Thymus (tissue), 14 donors: ENCODE data around the gene ADGRG3. TPM values are rescaled to one million over a fixed set of nuclear protein-coding genes. Genes with fewer than 3 reads are reported as not detected.
A peak's percentile ranks its signal among the peaks of the same experiment; 100 is the strongest.

Source experiments
- DNase-seq, 9 donors: peaks; one replicate each; pipeline ENCODE4 v3.0.0-alpha.2; 2013; ENCODE audit warnings: low spot score in 9 of 9, low read depth in 6 of 9, missing footprints in 1 of 9
- H3K27ac ChIP-seq, 2 donors: one replicate each; pipeline ENCODE4 v1.5.1; 2013; ENCODE audit warnings: control low read depth in 1 of 2, low read depth in 1 of 2, low read length in 1 of 2, mild to moderate bottlenecking in 1 of 2, moderate library complexity in 1 of 2
- H3K27me3 ChIP-seq, 2 donors: one replicate each; pipeline ENCODE4 v1.5.1; 2013; ENCODE audit warnings: low read length in 1 of 2; ENCODE audit not compliant: control insufficient read depth in 2 of 2, insufficient read depth in 1 of 2
- H3K36me3 ChIP-seq, 2 donors: one replicate each; pipeline ENCODE4 v1.5.1; 2013; ENCODE audit warnings: low read length in 1 of 2, mild to moderate bottlenecking in 1 of 2, moderate library complexity in 1 of 2; ENCODE audit not compliant: control insufficient read depth in 2 of 2, insufficient read depth in 2 of 2
- H3K4me1 ChIP-seq, 2 donors: one replicate each; pipeline ENCODE4 v1.5.1; 2013; ENCODE audit warnings: low read length in 2 of 2; ENCODE audit not compliant: control insufficient read depth in 2 of 2, insufficient read depth in 2 of 2
- H3K4me3 ChIP-seq, 2 donors: one replicate each; pipeline ENCODE4 v1.5.1; 2013; ENCODE audit warnings: low read length in 2 of 2, control low read depth in 1 of 2, mild to moderate bottlenecking in 1 of 2
- H3K9me3 ChIP-seq, 2 donors: one replicate each; pipeline ENCODE4 v1.5.1; 2013; ENCODE audit warnings: low read length in 1 of 2, mild to moderate bottlenecking in 1 of 2; ENCODE audit not compliant: control insufficient read depth in 2 of 2, insufficient read depth in 1 of 2
- WGBS: extraction: QIAGEN DNeasy Blood & Tissue Kit; methylation state at CpG from one replicate; pipeline ENCODE4 v1.1.7; 2013; 5-methylcytosine and 5-hydroxymethylcytosine counted together
- long read RNA-seq, 10 donors: transcript quantifications; one replicate each; lab custom pipeline, GENCODE V29; 2026
- polyA plus RNA-seq: library from polyadenylated mRNA; stranded (reverse); fragments of 200-250 nt; gene quantifications from one replicate; pipeline ENCODE4 v1.2.3, GENCODE V29; 2013
- total RNA-seq: library from RNA; stranded (reverse); fragments of 120-200 nt; gene quantifications from one replicate; pipeline ENCODE4 v1.2.4, GENCODE V29; 2013
- donor health status: healthy.

ADGRG3 gene, protein sequence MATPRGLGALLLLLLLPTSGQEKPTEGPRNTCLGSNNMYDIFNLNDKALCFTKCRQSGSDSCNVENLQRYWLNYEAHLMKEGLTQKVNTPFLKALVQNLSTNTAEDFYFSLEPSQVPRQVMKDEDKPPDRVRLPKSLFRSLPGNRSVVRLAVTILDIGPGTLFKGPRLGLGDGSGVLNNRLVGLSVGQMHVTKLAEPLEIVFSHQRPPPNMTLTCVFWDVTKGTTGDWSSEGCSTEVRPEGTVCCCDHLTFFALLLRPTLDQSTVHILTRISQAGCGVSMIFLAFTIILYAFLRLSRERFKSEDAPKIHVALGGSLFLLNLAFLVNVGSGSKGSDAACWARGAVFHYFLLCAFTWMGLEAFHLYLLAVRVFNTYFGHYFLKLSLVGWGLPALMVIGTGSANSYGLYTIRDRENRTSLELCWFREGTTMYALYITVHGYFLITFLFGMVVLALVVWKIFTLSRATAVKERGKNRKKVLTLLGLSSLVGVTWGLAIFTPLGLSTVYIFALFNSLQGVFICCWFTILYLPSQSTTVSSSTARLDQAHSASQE
- total RNA-seq (0.33 TPM), polyA plus RNA-seq (0.94 TPM)
- long read RNA-seq, donor 1, result 0 reads
- long read RNA-seq, donor 2, result 0 reads
- long read RNA-seq, donor 3, result 0 reads
- long read RNA-seq, donor 4, result 0 reads
- long read RNA-seq, donor 5, partial matches to known transcripts, result 0 of 1 reads
- long read RNA-seq, donor 5, other reads (novel, unspliced or antisense), result 0 of 1 reads
- long read RNA-seq, donor 6, result 0 reads
- long read RNA-seq, donor 7, result 0 reads
- long read RNA-seq, donor 8, result 0 reads
- long read RNA-seq, donor 9, result 0 reads
- long read RNA-seq, donor 10, result 0 reads

DNA sequence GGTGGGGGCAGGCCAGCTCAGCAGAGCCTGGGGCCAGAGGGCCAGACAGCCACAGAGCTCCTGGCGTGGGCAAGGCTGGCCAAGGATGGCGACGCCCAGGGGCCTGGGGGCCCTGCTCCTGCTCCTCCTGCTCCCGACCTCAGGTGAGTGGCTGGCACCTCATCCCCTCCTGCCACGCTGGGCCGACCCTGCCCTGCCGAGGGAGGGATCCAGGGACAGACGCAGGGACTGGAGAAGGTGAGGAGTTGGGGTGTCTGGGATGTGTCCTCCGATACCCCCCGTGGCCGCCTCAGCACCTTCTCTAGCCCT lies at the start of gene ADGRG3:
Gene ADGRG3 (plus strand): TSS at position 44 of the 309 bp plus-strand sequence. CDS start 42 bp downstream, at position 86.
- no peak for DNase-seq
- 94% methylated on average over 11 of the region's 11 CpGs for WGBS
- no peak within 1 kb of the TSS for H3K4me3 ChIP-seq
- H3K36me3 ChIP-seq, result peaks cover 6 to 18% of the 10 kb centered on the region in 2 donors
- no peak within 1 kb of the TSS for H3K27ac ChIP-seq
- no peaks in the 10 kb centered on the region for H3K9me3 ChIP-seq
- no peaks in the 10 kb centered on the region for H3K27me3 ChIP-seq
- no peaks in the 10 kb centered on the region for H3K4me1 ChIP-seq

DNA sequence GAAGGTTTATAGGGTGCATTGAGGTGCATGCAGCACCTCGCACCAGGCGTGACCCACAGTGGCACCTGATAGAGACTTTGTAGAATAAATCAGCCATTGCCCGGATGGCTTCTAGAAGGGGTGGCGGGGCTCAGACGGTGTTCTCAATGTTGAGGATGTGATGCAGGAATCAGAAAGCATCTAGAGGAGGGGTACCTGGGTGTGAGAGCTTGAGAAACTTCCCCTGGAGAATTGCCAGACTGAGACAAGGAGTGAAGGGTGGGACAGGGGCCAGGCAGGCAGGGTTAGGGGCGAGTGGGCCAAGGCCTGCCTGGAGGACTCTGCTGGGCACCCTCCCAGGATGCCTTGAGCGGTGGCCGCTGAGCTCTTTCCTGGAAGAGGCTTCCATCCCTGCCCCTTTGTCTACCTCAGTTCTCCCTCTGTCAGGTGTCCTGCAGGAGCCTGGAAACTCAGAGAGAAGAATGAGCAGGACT lies 48.9 kb upstream of the ADGRG3 start:
- WGBS, result 96% methylated on average over 8 of the region's 8 CpGs
- Histone ChIP-seq H3K4me3 (no peak overlapping the region), H3K27ac (peak overlapping the region; percentile 15 to 37), H3K9me3 (no peaks in the 10 kb centered on the region), H3K4me1 (peaks cover 9 to 37% of the 10 kb centered on the region in 2 donors), H3K36me3 (no peaks in the 10 kb centered on the region), H3K27me3 (no peaks in the 10 kb centered on the region)
- DNase-seq, result no peak

GRCh38 chr16:57619606-57620334 lies 48.3 kb upstream of the ADGRG3 start:
- no peak for DNase-seq
- no peak overlapping the region for H3K4me3 ChIP-seq
- H3K4me1 ChIP-seq, result peaks cover 3 to 37% of the 10 kb centered on the region in 2 donors

DNA sequence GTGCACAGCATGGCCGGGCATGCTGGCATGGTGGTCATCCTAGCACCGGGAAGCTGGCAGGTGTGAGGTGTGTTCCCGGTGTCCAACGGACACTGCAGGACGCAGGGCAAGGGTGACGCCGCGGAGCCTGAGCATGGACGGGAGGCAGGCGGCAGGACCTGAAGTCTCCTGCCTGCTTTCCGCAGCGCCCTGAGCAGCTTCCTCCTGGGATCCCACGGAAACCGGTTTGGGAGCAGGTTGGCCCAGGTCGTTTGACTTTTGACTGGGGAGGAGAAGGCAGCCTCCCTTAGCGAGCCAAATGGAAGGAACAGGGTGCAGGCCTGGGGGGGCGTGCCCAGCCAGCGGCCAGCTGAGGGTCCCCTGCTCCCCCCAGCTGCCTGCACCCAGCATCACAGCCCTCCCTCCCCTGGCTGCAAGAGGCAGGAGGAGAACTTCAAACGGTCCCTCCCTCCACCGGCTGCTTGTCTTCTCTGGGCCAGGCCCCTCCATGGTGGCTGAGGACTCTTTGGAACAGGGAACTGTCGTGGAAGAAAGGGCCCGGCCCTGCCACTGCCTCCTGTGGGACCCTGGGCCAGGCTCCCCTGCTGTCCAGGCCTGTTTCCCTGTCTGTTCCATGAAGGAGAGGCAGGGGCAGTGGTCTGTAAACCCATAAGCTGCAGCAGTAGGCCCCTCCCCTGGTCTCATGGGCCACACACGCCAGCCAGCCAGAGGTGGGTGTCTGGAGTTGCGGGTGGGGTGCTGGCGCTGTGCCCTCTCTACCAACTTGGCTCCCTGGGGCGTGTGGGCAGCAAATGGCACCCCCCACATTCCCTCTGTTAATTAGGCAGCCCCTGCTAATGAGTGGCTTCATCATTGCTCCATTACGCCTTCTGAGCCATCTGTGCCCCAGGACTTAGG lies 47.5 kb upstream of the ADGRG3 start:
- peaks cover 0 to 42% of the 10 kb centered on the region in 2 donors for H3K4me1 ChIP-seq
- WGBS, result 90% methylated on average over 27 of the region's 27 CpGs
- DNase-seq, result no peak
- no peaks in the 10 kb centered on the region for H3K9me3 ChIP-seq
- no peak overlapping the region for H3K4me3 ChIP-seq
- H3K27ac ChIP-seq, result peak overlapping the region in 1 of 2 donors; percentile 8
- H3K27me3 ChIP-seq, result no peaks in the 10 kb centered on the region
- no peaks in the 10 kb centered on the region for H3K36me3 ChIP-seq

More at GRCh38 chr16:57619606-57620334, 48.3 kb upstream of the ADGRG3 start:
- H3K36me3 ChIP-seq, result no peaks in the 10 kb centered on the region
- peak overlapping the region; percentile 37 to 54 for H3K27ac ChIP-seq
- no peaks in the 10 kb centered on the region for H3K9me3 ChIP-seq
- no peaks in the 10 kb centered on the region for H3K27me3 ChIP-seq
- WGBS, result 93% methylated on average over 16 of the region's 16 CpGs

DNA sequence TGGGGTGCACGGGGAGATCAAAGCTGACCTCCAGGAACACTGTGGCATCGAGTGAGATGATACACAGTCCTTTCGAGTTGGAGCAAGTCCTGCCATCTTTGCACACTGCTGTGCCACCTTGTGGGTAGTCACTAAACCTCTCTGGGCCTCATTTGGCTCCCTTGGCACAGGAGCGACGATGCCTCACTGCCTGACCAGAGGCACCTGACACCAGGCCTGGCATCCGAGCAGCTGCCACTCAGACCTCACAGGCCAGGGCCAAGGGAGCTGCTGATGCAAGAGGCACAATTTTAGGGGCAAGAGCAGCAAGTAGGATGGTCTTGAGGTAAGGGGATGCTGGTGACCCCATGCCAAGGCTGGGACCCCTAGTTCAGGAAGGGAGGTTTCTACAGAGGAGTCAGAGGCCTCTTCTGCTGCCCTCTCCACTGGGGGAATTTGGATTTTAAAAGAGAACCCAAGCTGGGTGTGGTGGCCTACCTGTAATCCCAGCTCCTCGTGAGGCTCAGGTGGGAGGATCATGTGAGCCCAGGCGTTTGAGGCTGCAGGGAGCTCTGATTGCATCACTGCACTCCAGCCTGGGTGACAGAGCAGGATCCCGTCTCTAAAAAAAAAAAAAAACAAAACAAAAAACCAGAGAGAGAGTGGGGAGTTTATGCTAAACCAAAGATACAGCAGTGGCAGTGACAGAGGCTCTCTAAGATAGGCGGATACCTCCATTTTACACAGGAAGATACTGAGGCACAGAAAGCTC lies 46.4 kb upstream of the ADGRG3 start:
- H3K36me3 ChIP-seq, result no peaks in the 10 kb centered on the region
- no peaks in the 10 kb centered on the region for H3K9me3 ChIP-seq
- 92% methylated on average over 10 of the region's 10 CpGs for WGBS
- no peaks in the 10 kb centered on the region for H3K27me3 ChIP-seq
- no peak for DNase-seq
- H3K4me1 ChIP-seq, result peaks cover 0 to 45% of the 10 kb centered on the region in 2 donors
- H3K4me3 ChIP-seq, result no peak overlapping the region
- H3K27ac ChIP-seq, result no peak overlapping the region

DNA sequence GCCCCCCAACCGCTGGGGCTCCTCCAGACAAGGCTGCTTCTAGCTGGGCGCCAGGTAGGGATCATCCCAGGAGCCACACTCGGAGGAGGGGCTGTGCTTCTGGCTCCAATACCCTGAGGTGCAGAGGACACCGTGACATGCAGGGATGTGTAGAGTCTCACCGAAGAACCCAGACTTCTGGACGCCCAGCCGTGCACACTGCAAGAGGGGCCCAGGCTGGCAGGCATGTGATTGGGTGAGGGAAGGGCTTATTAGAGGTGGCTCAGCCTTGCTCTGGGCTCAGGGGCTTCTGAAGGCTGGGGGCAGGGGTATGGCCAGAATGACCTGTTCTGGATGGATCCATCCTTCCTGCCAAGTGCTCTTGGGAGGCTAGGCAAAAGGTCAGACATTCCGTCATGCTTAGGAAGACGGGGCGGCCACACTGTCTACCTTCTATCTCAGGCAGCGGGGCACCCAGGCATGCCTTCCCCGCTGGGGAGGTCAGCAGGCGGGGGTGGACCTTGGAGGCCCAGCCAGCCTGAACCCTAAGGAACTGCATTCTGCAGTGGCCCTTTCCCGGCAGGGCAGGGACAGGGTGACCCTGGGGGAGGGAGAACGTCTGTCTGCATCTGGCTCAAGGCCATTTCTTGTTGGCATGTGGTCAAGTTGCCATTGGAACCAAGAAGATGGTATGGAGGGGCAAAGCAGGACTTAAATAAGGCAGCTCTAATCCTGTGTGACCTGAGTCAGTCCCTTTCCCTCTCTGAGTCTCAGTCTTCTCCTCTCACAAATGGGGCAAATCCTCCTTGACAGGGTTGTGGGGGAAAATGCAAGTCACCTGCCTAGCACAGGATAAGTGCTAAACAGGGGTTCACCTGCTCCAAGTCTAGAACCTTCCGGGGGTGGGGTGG lies 45.5 kb upstream of the ADGRG3 start:
- no peak for DNase-seq
- 97% methylated on average over 16 of the region's 16 CpGs for WGBS
- H3K27ac ChIP-seq, result peak overlapping the region in 1 of 2 donors; percentile 20
- no peaks in the 10 kb centered on the region for H3K27me3 ChIP-seq
- H3K4me1 ChIP-seq, result peaks cover 0 to 45% of the 10 kb centered on the region in 2 donors
- H3K9me3 ChIP-seq, result no peaks in the 10 kb centered on the region
- no peak overlapping the region for H3K4me3 ChIP-seq
- no peaks in the 10 kb centered on the region for H3K36me3 ChIP-seq

- H3K9me3 ChIP-seq, result no peaks in the 10 kb centered on the region
- no peaks in the 10 kb centered on the region for H3K36me3 ChIP-seq
- H3K4me1 ChIP-seq, result peaks cover 2 to 50% of the 10 kb centered on the region in 2 donors
- no peak overlapping the region for H3K4me3 ChIP-seq
- no peak for DNase-seq
- H3K27me3 ChIP-seq, result peaks cover 0 to 6% of the 10 kb centered on the region in 2 donors
- WGBS, result 96% methylated on average over 17 of the region's 17 CpGs
- no peak overlapping the region for H3K27ac ChIP-seq
These were observed 44.7 kb upstream of the ADGRG3 start for GRCh38 chr16:57623251-57624043.
